Measurements from ENCODE around the gene PCOLCE2.

PCOLCE2 gene

GRCh38 chr3:142802891-142803290 lies 86.0 kb downstream of the PCOLCE2 start:
- Histone ChIP-seq H3K27me3 (no peaks in the 10 kb centered on the region), H3K4me3 (ENCODE audit: low read depth in 1 of 2, low read length in 1 of 2) (no peak overlapping the region), H3K27ac (no peak overlapping the region), H3K9me3 (no peaks in the 10 kb centered on the region), H3K4me1 (ENCODE audit: control insufficient read depth in 1 of 2, insufficient read depth in 1 of 2, low read depth in 1 of 2, low read length in 1 of 2) (no peaks in the 10 kb centered on the region), H3K36me3 (no peaks in the 10 kb centered on the region)
- TF ChIP-seq CTCF (IDR thresholded peaks at IDR 0.05) = no peak

GRCh38 chr3:142801746-142802145 lies 87.1 kb downstream of the PCOLCE2 start:
- no peaks in the 10 kb centered on the region for H3K36me3 ChIP-seq
- H3K4me1 ChIP-seq (ENCODE audit: control insufficient read depth in 1 of 2, insufficient read depth in 1 of 2, low read depth in 1 of 2, low read length in 1 of 2) = no peaks in the 10 kb centered on the region
- TF ChIP-seq CTCF (IDR thresholded peaks at IDR 0.05) = no peak
- no peak overlapping the region for H3K27ac ChIP-seq
- no peaks in the 10 kb centered on the region for H3K9me3 ChIP-seq
- H3K27me3 ChIP-seq = no peaks in the 10 kb centered on the region
- no peak overlapping the region for H3K4me3 ChIP-seq (ENCODE audit: low read depth in 1 of 2, low read length in 1 of 2)

- H3K27me3 ChIP-seq = no peaks in the 10 kb centered on the region
- no peak overlapping the region for H3K27ac ChIP-seq
- no peaks in the 10 kb centered on the region for H3K9me3 ChIP-seq
- H3K36me3 ChIP-seq = no peaks in the 10 kb centered on the region
- no peak overlapping the region for H3K4me3 ChIP-seq (ENCODE audit: low read depth in 1 of 2, low read length in 1 of 2)
- no peaks in the 10 kb centered on the region for H3K4me1 ChIP-seq (ENCODE audit: control insufficient read depth in 1 of 2, insufficient read depth in 1 of 2, low read depth in 1 of 2, low read length in 1 of 2)
- no peak for TF ChIP-seq CTCF (IDR thresholded peaks at IDR 0.05)
Measured at GRCh38 chr3:142796823-142797222, 92.1 kb downstream of the PCOLCE2 start.

- no peaks in the 10 kb centered on the region for H3K36me3 ChIP-seq
- H3K27ac ChIP-seq = no peak overlapping the region
- TF ChIP-seq CTCF (IDR thresholded peaks at IDR 0.05) = no peak
- H3K27me3 ChIP-seq = no peaks in the 10 kb centered on the region
- H3K9me3 ChIP-seq = no peaks in the 10 kb centered on the region
- no peak overlapping the region for H3K4me3 ChIP-seq (ENCODE audit: low read depth in 1 of 2, low read length in 1 of 2)
- H3K4me1 ChIP-seq (ENCODE audit: control insufficient read depth in 1 of 2, insufficient read depth in 1 of 2, low read depth in 1 of 2, low read length in 1 of 2) = no peaks in the 10 kb centered on the region
Measured at GRCh38 chr3:142795332-142795731, 93.6 kb downstream of the PCOLCE2 start.

- Histone ChIP-seq H3K36me3 (no peaks in the 10 kb centered on the region), H3K27me3 (no peaks in the 10 kb centered on the region), H3K4me1 (ENCODE audit: control insufficient read depth in 1 of 2, insufficient read depth in 1 of 2, low read depth in 1 of 2, low read length in 1 of 2) (no peaks in the 10 kb centered on the region), H3K4me3 (ENCODE audit: low read depth in 1 of 2, low read length in 1 of 2) (no peak overlapping the region), H3K27ac (no peak overlapping the region), H3K9me3 (no peaks in the 10 kb centered on the region)
- TF ChIP-seq CTCF (IDR thresholded peaks at IDR 0.05) = no peak
Measured at GRCh38 chr3:142794508-142794907, 94.4 kb downstream of the PCOLCE2 start.

GRCh38 chr3:142787719-142788118 lies 101.2 kb downstream of the PCOLCE2 start:
- H3K27ac ChIP-seq = no peak overlapping the region
- H3K4me1 ChIP-seq (ENCODE audit: control insufficient read depth in 1 of 2, insufficient read depth in 1 of 2, low read depth in 1 of 2, low read length in 1 of 2) = no peaks in the 10 kb centered on the region
- H3K36me3 ChIP-seq = no peaks in the 10 kb centered on the region
- no peak overlapping the region for H3K4me3 ChIP-seq (ENCODE audit: low read depth in 1 of 2, low read length in 1 of 2)
- no peak for TF ChIP-seq CTCF (IDR thresholded peaks at IDR 0.05)
- H3K9me3 ChIP-seq = no peaks in the 10 kb centered on the region
- no peaks in the 10 kb centered on the region for H3K27me3 ChIP-seq

All from neutrophil (primary cell).